Right lobe of liver (tissue), 4 donors: ENCODE results near the gene SPRR2G.

ENCODE experiments used
- POLR2A ChIP-seq: fragments of 450-650 bp; IDR thresholded peaks from one replicate; pipeline ENCODE4 v1.6.1; 2017; ENCODE audit warnings: antibody characterized with exemption, mild to moderate bottlenecking
- TF ChIP-seq, protein P1 (sequence below), 4 donors: fragments of 200-600 bp in 3 of 4; fragments of 450-650 bp in 1 of 4; IDR thresholded peaks; one replicate each; pipeline versions ENCODE4 v1.5.1 to v1.8.0; 2016 to 2022; ENCODE audit warnings: antibody characterized with exemption in 4 of 4, mild to moderate bottlenecking in 2 of 4
- donor health status: DM: no; HTN: no; CAD: no.
- donor health status: DM: no; HTN: no; CAD: no.
- donor health status: DM: no; HTN: yes; CAD: no.

DNA sequence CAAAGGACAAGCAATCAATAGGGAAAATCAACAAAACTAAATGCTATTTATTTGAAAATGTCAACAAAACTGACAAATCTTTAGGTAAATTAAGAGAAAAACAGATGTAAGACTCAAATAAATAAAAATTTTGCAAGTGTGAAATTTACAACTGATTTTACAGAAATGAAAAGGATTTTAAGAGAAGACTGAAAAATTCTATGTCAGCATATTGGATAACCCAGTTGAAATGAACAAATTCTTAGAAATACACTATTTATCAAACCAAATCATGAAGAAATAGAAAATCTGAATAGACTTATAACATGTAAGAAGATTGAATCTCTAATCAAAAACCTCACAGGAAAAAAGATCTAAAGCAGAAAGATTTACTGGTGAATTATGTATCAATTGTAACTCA, 29.7 kb downstream of the SPRR2G start:
- TF ChIP-seq, protein P1, sequence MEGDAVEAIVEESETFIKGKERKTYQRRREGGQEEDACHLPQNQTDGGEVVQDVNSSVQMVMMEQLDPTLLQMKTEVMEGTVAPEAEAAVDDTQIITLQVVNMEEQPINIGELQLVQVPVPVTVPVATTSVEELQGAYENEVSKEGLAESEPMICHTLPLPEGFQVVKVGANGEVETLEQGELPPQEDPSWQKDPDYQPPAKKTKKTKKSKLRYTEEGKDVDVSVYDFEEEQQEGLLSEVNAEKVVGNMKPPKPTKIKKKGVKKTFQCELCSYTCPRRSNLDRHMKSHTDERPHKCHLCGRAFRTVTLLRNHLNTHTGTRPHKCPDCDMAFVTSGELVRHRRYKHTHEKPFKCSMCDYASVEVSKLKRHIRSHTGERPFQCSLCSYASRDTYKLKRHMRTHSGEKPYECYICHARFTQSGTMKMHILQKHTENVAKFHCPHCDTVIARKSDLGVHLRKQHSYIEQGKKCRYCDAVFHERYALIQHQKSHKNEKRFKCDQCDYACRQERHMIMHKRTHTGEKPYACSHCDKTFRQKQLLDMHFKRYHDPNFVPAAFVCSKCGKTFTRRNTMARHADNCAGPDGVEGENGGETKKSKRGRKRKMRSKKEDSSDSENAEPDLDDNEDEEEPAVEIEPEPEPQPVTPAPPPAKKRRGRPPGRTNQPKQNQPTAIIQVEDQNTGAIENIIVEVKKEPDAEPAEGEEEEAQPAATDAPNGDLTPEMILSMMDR (IDR thresholded peaks at IDR 0.05): no peak
- no peak for TF ChIP-seq POLR2A
